Keratinocyte (primary cell): ENCODE results near the gene LGALS16.
"Not testable (repeated sequence)": the region's sequence is repeated elsewhere in the genome, so short reads cannot be mapped to it uniquely, and the experiment has no call there.

ENCODE experiments used
- EZH2 ChIP-seq: IDR thresholded peaks from one replicate; pipeline ENCODE4 v1.6.1; 2012; ENCODE audit warnings: inconsistent platforms, mild to moderate bottlenecking, low read length, moderate library complexity
- TF ChIP-seq, protein P1 (sequence below), 3 experiments: IDR thresholded peaks in 1 of 3; conservative IDR thresholded peaks in 1 of 3; optimal IDR thresholded peaks in 1 of 3; 2 replicates in 2 of 3; 3 replicates in 1 of 3; pipeline versions ENCODE3 to v1.5.1; 2011; ENCODE audit warnings: low read length in 3 of 3, mild to moderate bottlenecking in 3 of 3, moderate library complexity in 2 of 3, control low read depth in 1 of 3, inconsistent platforms in 1 of 3; ENCODE audit not compliant: insufficient read depth in 2 of 3; ENCODE audit errors: extremely low read depth in 1 of 3

DNA sequence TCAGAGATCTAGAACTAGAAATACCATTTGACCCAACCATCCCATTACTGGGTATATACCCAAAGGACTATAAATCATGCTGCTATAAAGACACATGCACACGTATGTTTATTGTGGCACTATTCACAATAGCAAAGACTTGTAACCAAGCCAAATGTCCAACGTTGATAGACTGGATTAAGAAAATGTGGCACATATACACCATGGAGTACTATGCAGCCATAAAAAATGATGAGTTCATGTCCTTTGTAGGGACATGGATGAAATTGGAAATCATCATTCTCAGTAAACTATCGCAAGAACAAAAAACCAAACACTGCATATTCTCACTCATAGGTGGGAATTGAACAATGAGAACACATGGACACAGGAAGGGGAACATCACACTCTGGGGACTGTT is 14.1 kb downstream of the LGALS16 start:
- TF ChIP-seq EZH2, result not testable (repeated sequence)
- TF ChIP-seq, protein P1, sequence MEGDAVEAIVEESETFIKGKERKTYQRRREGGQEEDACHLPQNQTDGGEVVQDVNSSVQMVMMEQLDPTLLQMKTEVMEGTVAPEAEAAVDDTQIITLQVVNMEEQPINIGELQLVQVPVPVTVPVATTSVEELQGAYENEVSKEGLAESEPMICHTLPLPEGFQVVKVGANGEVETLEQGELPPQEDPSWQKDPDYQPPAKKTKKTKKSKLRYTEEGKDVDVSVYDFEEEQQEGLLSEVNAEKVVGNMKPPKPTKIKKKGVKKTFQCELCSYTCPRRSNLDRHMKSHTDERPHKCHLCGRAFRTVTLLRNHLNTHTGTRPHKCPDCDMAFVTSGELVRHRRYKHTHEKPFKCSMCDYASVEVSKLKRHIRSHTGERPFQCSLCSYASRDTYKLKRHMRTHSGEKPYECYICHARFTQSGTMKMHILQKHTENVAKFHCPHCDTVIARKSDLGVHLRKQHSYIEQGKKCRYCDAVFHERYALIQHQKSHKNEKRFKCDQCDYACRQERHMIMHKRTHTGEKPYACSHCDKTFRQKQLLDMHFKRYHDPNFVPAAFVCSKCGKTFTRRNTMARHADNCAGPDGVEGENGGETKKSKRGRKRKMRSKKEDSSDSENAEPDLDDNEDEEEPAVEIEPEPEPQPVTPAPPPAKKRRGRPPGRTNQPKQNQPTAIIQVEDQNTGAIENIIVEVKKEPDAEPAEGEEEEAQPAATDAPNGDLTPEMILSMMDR (optimal IDR thresholded peaks at IDR 0.05 in 1 of 3, IDR thresholded peaks at IDR 0.05 in 1 of 3, conservative IDR thresholded peaks at IDR 0.05 in 1 of 3; ENCODE audit: extremely low read depth in 1 of 3, insufficient read depth in 2 of 3, low read length in 3 of 3), result not testable (repeated sequence)
